GM12875 (cell line): Measurements from ENCODE around the gene NAALADL2.

ENCODE experiments used
- H3K4me3 ChIP-seq: one replicate; pipeline ENCODE4 v1.5.1; 2011; ENCODE audit warnings: low read depth, low read length, control low read depth
- CTCF ChIP-seq: IDR thresholded peaks from 2 replicates; pipeline ENCODE4 v1.5.1; 2011; ENCODE audit warnings: low read depth, mild to moderate bottlenecking, control low read depth, inconsistent platforms, low read length, moderate library complexity, borderline replicate concordance; ENCODE audit not compliant: insufficient read depth

The NAALADL2 gene

DNA sequence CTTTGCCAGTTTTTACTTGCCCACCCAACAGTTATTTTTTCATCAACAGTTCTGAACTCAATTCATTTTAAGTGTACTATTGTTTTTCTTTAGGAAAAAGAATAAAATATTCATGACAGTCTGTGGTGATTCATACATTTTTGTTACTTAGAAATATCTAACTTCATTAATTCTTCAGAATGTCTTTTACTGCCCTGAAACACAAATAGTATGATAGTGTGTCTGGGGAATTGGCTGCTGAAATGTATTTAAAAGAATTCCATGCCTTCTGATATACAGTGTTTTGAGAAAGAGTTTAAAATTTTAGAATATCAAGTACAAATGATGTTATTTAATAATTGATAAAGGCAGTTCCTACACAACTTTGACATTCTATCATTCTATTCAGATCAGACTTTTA, 854.1 kb downstream of the NAALADL2 start:
- no peak overlapping the region for H3K4me3 ChIP-seq
- no peak for TF ChIP-seq CTCF

DNA sequence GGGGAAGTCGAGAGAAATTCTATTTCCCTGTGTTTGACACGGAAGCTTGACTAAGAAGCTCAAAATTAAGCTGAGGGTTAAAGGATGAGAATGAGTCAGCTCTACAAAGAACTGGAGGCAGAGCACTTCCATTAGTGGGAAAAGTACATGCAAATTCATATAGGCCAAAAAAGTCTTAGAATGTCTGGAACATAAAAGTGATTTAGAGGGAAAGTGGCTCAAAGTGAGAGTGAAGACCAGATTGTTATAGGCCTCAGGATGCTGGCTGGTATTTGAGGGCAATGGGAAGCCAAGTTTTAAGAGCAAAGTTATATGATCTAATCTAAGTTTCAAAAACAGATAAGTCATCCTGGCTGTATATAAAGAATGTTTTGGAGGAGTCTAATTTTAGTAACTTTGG, 857.3 kb downstream of the NAALADL2 start:
- no peak overlapping the region for H3K4me3 ChIP-seq
- TF ChIP-seq CTCF, result no peak

DNA sequence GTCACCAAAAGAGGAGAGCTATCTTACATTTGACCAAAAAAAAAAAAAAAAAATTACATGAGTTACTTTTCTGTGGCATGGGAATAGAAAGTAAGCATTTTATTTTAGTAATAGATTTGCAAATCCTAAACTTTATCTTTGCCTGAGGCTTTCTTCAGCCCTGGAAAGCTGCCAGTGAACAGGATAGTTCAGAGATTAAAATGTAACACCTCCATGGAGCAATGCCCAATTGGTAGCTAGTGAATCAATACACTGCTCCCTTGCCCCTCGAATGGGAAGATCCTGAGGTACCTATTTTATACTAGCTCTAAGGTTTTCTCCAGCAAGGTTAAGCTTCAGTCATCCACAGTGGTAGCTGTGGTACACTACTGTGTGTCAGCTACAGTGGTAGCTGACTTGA, 867.1 kb downstream of the NAALADL2 start:
- H3K4me3 ChIP-seq, result no peak overlapping the region
- no peak for TF ChIP-seq CTCF

DNA sequence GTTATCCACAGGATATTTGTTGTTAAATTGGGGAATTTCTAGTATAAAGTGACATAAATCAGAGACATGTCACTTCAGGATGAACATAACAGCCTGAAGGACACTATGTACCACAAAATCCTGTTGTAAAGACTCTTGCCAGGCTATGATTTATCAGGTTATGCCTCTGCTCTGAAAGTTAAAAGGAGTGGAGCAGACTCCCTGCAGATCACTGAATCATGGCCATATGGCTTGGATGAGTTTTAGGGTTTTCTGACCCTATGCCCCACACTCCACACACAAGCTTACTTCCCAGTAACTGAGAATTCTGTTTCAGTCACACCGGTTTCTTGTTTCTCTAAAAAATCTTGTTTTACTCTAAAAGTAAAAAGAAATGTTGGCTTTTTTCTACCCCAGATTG, 869.4 kb downstream of the NAALADL2 start:
- no peak overlapping the region for H3K4me3 ChIP-seq
- no peak for TF ChIP-seq CTCF

- H3K4me3 ChIP-seq, result no peak overlapping the region
- no peak for TF ChIP-seq CTCF
Measured at GRCh38 chr3:175729466-175729865, 870.3 kb downstream of the NAALADL2 start.

DNA sequence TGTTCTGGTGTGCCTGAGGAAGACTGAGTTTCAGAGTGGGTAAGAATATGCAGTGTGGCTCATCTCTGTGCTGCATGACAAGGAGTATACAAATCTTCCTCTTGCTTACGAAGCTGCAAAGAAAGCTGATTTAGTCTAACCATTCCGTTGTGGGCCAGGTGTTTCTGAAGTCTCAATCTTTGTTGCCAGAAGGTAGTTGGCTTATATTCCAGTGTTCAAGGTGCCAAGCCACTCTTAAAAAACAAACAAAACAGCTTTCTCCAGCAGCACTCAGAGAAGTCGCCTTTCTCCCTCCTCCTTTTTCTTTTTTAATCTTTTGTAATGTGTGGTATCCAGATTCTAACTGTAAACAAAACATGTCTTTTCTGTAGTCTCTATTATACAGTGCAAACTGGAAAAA, 872.4 kb downstream of the NAALADL2 start:
- no peak for TF ChIP-seq CTCF
- H3K4me3 ChIP-seq, result no peak overlapping the region

DNA sequence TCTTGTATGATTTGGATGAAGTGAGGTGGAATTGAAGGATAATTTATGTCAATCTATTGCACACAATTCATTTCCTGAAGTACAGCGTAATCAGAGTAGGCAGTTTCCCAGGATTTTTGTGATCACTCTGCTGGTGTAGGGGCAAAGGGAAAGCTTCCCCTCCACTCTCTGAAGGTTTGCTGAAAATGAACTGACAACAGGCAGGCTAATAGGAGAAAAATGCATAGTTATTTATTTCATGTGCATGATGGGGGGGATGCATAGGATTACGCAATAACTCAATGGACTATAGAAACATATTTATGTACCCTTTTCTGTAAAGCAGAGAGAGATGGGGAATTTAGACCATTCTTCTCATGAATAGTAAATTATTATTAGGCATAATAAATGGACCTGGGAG, 872.9 kb downstream of the NAALADL2 start:
- no peak for TF ChIP-seq CTCF
- H3K4me3 ChIP-seq, result no peak overlapping the region
